Caki2 (cell line): ENCODE measurements around the gene RDM1. TPM values are rescaled to one million over a fixed set of nuclear protein-coding genes. Genes with fewer than 3 reads are reported as not detected.

Experiments
- DNase-seq: peaks from one replicate; pipeline ENCODE4 v3.0.0-alpha.2; 2015; ENCODE audit warnings: low read depth
- in situ Hi-C: cut with HindIII; loops from 2 replicates; pipeline ENCODE4 v1.10.0; 2016; ENCODE audit warnings: low sequenced_read_pairs, low pct_unique_long_range_greater_than_20kb, mixed read lengths
- total RNA-seq: library from RNA; depleted of rRNA; stranded (reverse); fragments of >200 nt; shearing (Covaris generic); gene quantifications from 2 replicates; pipeline ENCODE4 v1.2.3, GENCODE V29; 2014; ENCODE audit warnings: low replicate concordance; rRNA removed

Gene RDM1
- total RNA-seq, 1 experiment from 2014 or later = 12.8 TPM

DNA sequence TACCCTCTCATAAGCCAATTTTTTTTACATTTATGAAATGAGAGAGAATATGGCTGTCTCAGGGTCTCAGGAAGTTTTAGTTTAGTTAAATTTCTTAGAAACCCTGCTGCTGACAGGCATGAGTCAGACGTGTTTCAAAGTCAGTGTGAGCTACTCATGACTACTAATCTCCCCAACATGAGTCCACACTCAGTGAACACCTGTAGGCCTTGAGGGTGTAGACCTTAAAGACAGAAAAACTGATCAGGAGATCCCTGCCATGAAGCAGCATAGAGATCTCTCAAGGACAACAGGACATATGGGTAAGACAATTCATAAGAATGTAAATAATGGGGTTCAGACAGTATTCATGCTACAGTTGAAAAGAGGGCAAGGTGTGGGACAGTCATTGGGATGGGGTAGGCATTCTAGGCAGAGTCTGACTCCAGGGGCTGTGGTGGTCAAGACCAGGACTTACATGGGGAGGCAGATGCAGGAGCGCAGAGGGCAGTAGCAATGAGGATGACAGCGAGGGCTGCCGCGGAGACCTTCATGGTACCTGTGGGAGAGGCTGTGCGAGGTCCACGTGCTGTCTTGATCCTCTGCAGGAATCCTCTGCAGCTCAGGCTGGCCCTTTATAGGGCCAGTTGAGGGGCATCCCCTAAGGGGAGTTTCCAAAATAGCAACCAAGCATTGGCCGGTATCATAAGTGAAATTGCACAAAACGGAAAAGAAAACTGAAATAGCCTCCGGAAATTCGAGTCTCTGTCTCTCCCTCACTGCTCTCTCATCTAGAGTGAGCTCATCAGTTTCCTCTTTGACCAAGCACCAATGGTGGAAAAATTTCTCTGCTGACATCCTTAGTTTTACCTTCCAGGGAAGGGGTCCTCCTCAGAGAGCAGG, 50.6 kb downstream of the RDM1 start, which contains the start of gene CCL5:
Gene CCL5, minus strand, starts transcription at position 588 of the 882 bp plus-strand sequence.
- in situ Hi-C loops = no loop called here
- DNase-seq = no peak

DNA sequence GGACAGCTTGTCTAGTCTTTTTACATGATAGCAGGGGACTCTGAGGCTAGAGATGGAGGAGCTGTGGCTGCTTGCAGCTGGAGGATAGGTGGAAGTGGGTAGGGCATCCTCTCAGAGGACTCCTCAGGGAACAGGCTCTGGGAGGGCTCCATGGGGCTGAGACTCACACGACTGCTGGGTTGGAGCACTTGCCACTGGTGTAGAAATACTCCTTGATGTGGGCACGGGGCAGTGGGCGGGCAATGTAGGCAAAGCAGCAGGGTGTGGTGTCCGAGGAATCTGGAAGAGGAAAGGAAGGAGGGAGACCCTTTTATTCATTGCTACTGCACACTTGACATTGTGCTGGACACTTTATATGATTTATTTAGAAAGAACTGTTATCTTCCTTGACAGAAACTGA, 52.2 kb downstream of the RDM1 start:
- in situ Hi-C loops = no loop called here
- no peak for DNase-seq

DNA sequence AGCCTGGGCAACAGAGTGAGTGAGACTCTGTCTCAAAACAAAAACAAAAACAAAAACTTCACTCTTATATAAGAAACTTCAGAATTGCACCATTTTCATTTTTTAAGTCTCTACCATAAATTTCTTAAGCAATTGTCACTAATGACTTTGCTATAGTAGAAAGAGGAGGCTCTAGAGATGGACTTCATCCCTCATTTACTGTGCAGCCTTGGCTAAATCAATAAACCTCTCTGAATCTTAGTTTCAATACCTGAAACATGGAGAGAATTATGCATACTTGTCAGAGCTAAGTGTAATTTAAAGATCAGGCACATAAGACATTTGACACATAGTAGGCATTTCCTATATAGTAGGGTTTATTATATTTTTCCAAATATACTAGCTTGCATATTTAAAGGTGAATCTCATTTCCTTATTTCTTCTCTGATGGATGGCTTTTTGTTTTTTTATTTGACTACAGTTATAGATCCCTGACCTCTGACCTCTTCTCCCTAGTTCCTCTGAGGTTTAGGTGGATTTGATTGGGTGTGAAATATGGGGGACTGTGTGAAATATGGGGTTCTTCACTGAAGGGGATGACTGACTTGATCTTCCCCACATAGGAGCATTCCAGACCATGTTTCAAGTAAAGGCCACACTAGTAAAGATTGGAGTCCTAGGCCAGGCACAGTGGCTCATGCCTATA, 53.1 kb downstream of the RDM1 start:
- in situ Hi-C loops = no loop called here
- no peak for DNase-seq

DNA sequence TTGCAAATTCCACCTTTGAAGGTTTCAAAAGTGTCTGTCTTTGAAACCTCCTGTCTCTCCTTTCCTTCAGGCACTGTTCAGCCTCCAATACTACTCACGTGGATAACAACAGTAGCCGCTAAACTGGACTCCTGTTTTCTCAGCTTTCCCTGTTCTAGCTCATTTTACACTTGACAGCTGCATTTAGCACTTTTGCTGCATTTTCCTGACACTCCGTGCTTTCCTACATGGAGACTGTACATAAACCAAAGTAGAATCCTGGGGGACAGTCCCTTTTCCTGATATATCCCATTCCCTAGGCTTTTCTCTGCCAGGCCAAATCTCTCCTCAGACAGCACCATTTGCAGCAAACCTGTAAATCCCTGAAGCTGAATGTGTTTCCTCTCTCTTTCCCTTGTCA, 54.0 kb downstream of the RDM1 start:
- no peak for DNase-seq
- in situ Hi-C loops = no loop called here

GRCh38 chr17:35875800-35876139, 54.8 kb downstream of the RDM1 start:
- DNase-seq = no peak
- in situ Hi-C loops = no loop called here

GRCh38 chr17:35875072-35875799, 55.3 kb downstream of the RDM1 start:
- in situ Hi-C loops = no loop called here
- no peak for DNase-seq

DNA sequence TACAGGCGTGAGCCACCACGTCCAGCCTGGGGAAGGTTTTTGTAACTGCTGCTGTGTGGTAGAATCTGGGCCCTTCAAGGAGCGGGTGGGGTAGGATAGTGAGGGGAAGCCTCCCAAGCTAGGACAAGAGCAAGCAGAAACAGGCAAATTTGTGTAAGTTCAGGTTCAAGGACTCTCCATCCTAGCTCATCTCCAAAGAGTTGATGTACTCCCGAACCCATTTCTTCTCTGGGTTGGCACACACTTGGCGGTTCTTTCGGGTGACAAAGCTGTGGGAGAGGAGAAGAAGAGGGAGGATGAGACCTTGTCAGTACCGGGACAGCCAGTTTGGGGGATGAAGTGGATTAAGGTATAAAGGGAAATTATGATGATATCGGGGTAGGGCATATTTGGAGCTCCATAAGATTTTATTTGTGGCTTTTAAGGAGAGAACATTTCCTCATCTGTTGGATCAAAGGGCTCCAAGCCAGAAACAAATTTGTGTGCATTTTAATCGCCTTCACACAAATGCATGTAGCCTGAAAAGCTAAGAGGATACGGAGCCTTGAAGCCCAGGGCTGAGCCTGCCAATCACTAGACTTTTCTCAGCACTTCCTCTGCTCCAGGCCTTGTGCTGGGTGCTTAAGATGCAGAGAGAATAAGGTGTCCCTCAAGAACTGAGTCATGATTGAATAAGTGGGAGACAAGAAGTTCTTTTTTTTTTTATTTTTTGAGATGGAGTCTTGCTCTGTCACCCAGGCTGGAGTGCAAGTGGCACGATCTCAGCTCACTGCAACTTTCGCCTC, 58.2 kb downstream of the RDM1 start:
- no peak for DNase-seq
- in situ Hi-C loops = no loop called here

- no peak for DNase-seq
- in situ Hi-C loops = no loop called here
These were observed 59.4 kb downstream of the RDM1 start for GRCh38 chr17:35870906-35871819.

DNA sequence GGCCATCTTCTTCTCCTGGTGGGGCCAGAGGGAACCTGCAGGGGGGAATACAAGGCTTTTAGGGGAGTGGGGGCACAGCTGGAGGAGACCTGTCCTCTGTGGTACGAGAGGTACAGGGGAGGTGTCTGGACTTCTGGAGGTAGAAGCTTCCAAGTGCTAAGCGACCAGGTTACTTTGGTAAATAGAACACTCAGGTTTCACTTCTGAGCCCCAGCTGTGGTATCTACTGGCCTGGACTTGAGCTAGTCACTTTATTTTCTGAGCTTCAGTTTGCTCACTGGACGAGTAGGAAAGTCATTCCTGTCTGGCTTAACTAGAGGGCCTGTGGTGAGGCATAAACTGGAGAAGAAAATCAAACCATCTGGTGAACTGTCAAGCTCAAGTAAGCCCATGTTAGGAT, 61.8 kb downstream of the RDM1 start, which contains the start of gene HEATR9:
Gene HEATR9, minus strand, starts transcription at position 155 of the 400 bp plus-strand sequence. Its CDS starts 149 bp downstream, at position 6.
- in situ Hi-C loops = no loop called here
- DNase-seq = no peak

Other genes with a start within 250 kb of the RDM1 start
- 0.17 TPM in 1 of 2 replicates, not detected in the other for gene RASL10B, start 199.1 kb downstream of the RDM1 start, total RNA-seq
- not detected in 2 replicates for gene GAS2L2, start 177.5 kb downstream of the RDM1 start, total RNA-seq
- not detected in 2 replicates for gene C17orf50, start 169.9 kb downstream of the RDM1 start, total RNA-seq
- 1.7 TPM in 1 of 2 replicates, not detected in the other for gene MMP28, start 135.1 kb downstream of the RDM1 start, total RNA-seq
- 4.9 and 7.7 TPM in 2 replicates for gene TAF15, start 121.3 kb downstream of the RDM1 start, total RNA-seq
- gene HEATR9, start 61.9 kb downstream of the RDM1 start, total RNA-seq = not detected in 2 replicates
- gene CCL5, start 50.4 kb downstream of the RDM1 start, total RNA-seq = 16.0 and 21.5 TPM in 2 replicates
- not detected in 2 replicates for gene LYZL6, start 12.9 kb upstream of the RDM1 start, total RNA-seq
- not detected in 2 replicates for gene CCL16, start 50.7 kb upstream of the RDM1 start, total RNA-seq
- gene CCL14, start 56.0 kb upstream of the RDM1 start, total RNA-seq = not detected in 2 replicates
- gene CCL15, start 70.8 kb upstream of the RDM1 start, total RNA-seq = not detected in 2 replicates
- not detected in 2 replicates for gene CCL23, start 87.2 kb upstream of the RDM1 start, total RNA-seq
- not detected in 2 replicates for gene CCL18, start 133.5 kb upstream of the RDM1 start, total RNA-seq
- gene CCL3, start 159.4 kb upstream of the RDM1 start, total RNA-seq = not detected in 2 replicates
- gene CCL4, start 173.1 kb upstream of the RDM1 start, total RNA-seq = not detected in 2 replicates
- gene TBC1D3B, start 245.9 kb upstream of the RDM1 start, total RNA-seq = 0.95 TPM in 1 of 2 replicates, not detected in the other